GM21529 (cell line): ENCODE results near the gene DOCK6.

Experiments used
- ATAC-seq: cut with Tn5 transposase; IDR thresholded peaks from one replicate; pipeline ENCODE4 v1.9.1; 2021; ENCODE audit not compliant: unreplicated experiment

DOCK6 gene

DNA sequence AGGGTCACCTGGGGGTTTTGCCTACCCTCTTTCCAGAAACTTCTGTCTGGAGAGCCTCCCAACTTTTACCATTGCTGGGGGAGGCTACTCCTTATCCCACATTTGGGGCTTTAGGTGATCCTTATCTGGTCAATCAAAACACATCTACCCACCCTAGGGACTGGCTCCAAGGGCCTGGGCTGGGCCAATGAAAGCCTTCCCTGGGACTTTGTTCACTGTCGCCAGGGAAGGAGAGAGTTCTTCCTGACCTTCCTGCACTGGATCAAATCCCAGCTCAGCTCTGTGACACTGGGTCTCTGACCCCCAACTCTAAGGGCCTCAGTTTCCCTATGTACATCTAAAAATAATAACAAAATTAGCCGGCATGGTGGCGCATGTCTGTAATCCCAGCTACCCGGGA is 11.1 kb downstream of the DOCK6 start:
- no peak for ATAC-seq

DNA sequence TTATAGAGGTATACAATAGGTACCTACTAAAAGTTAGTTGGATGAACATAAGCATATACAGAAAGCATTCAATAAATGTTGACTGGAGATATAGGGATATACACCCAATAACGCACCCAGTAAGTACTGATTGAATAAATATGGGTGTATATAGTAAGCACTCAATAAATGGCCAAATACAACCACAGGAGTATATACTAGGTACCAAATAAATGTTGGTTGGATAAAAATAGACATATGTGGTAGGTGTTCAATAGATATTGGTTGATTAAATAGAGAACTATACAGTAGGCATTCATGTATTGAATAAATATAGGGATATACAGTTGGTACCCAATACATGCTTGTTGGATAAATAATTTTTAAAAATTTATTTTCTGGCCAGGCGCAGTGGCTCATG is 13.5 kb downstream of the DOCK6 start:
- ATAC-seq = no peak

DNA sequence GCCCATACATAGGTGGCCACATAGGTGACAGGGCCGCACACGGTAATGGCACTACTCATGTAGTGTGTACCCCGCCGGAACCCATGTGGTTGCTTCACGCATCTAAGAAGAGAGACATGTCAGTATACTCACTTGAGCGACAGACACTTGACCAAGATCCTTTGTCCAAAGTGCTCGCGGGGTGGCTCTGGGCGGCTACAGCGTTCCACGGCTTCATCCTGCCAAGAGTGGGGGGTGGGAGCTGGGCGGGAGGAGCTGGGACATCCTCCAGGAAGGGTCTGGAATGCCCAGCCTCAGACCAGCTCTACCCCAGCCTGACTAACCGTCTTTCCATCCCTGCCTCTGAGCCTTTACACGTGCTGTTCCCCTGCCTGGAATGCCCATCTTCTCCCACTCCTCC is 14.4 kb downstream of the DOCK6 start:
- no peak for ATAC-seq

- ATAC-seq = no peak
Observed at GRCh38 chr19:11247391-11247790, 14.9 kb downstream of the DOCK6 start.

DNA sequence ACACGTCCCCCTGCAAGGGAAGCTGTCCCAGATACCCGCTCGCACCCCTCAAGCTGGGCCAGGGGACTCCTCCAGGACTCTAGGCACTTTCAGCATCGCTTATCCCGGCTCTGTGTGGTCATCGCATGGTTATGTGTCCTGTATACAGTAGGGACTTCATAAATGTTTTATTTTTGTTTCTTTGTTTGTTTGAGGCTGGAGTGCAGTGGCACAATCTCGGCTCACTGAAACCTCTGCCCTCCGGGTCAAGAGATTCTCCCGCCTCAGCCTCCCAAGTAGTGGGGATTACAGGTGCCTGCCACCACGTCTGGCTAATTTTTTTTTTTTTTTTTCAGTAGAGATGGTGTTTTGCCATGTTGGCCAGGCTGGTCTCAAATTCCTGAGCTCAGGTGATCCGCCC is 15.4 kb downstream of the DOCK6 start:
- ATAC-seq = no peak

DNA sequence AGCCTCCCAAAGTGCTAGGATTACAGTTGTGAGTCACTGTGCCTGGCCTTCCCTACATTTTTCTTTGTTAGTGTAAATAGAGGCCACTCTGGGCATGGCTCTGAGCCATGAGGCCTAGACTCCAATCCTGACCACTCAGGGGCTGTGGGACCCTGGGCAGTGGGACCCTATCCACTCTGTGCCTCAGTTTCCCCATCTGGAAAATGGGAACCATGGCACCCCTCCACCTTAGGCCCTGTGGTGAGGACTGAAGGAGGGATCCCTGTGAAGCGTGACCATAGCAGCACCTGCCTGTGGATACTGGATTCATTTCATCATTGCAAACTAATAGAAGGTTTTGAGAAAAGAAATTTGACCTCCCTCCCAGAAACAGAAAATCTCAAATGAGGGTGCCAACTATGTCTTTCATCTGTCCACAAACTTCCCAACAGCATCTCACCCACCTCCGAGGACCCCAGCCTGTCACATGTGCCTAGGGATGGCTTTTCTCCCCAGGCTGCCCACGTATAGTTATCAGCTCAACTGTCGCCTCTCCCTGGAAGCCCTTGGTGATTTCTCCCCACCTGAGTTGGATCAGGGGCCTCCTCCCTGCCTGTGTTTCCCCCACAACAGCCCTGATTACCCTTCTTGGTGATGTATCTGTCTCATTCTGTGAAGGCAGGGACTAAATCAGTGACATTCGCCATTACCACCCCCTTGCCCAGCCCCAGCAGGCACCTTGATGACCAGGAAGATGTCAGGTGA is 17.3 kb downstream of the DOCK6 start:
- no peak for ATAC-seq

DNA sequence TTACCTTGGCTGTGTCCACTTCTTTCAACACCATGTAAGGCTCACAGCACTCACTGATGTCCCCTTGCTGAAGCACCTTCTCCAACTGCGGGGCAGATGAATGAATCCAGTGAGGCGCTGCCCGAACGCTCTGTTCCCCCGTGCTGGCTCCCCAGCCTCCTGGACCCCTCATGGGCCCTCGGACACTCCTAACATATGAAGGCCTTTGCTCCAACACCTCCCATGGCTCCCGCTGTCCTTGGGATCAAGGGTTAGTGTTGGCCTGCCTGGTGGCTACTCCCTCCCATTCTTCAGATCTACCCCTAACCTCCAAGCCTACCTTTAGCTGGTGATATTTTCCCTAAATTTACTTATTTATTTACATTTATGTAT is 18.5 kb downstream of the DOCK6 start:
- ATAC-seq = no peak

- ATAC-seq = peak; percentile 58
Observed at GRCh38 chr19:11242864-11243797, 19.2 kb downstream of the DOCK6 start.

GRCh38 chr19:11242025-11242424 is 20.3 kb downstream of the DOCK6 start:
- ATAC-seq = no peak

GRCh38 chr19:11240008-11240444 is 22.3 kb downstream of the DOCK6 start:
- no peak for ATAC-seq

- no peak for ATAC-seq
Observed at GRCh38 chr19:11239377-11240000, 22.8 kb downstream of the DOCK6 start, which contains the start of gene ANGPTL8. Gene ANGPTL8 (plus strand): TSS chr19:11239619. CDS start chr19:11239638, 19 bp downstream.

DNA sequence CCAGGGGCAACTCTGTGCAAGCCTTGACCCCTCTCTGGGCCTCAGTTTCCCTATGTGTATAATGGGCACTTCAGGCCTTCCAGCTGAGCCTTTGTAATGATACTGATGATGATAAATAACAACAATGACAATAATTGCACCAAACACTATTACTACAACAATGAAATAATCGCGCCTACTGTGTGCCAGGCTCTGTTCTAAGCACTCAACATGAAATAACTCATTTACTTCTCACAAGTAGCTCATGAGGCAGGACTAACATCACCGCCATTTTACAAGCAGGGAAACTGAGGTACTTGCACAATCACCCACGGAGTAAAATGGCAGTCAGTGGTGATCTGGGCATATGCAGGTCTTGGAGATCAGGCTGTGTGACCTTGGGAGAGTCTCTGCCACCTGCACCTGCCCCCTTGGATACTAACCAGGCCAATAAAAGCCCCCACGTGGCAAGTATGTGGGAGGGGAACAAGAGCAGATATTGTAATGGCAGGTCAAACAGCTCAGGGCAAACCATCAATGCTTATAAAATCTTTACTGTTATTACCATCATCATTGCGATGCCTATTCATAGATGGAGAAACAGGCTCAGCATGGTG is 23.4 kb downstream of the DOCK6 start:
- ATAC-seq = no peak

DNA sequence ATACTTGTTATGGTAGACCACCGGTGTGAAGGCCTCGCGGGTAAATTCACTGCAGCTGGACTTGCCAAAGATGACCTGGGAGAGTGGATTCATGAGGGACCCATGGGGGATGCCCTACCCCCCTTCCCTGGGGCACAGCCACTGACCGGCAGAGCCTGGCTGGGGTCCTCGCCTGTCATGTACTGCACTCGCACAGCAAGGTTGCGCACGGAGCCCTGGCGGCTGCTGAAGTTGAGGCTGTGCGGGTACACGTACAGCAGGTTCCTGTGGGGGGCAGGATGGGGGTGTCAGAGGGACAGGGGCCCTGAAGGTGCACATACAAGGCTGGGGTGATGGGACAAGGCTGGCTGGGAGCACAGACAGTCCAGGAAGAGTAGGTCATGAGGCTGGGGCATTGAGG is 24.3 kb downstream of the DOCK6 start:
- ATAC-seq = no peak

DNA sequence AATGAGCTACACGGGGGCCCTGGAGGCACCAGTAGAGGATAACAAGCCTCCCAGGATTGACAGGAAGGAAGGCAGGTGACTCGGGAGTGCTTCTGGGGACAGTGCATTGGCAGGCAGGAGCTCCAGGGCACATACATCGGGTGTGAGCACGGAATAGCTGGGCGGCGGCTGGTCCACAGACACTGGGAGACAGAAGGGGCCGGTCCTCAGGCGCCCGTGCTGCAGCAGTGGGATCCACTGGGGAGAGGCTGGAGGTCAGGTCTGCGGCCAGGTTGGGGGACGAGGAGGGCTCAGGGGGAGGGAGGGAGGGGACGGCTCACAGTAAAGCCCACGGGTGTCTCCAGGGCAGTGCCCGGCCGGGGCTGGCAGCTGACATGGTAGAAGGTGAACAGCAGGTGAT is 25.0 kb downstream of the DOCK6 start:
- no peak for ATAC-seq

GRCh38 chr19:11236324-11237301 is 25.7 kb downstream of the DOCK6 start:
- ATAC-seq = no peak

DNA sequence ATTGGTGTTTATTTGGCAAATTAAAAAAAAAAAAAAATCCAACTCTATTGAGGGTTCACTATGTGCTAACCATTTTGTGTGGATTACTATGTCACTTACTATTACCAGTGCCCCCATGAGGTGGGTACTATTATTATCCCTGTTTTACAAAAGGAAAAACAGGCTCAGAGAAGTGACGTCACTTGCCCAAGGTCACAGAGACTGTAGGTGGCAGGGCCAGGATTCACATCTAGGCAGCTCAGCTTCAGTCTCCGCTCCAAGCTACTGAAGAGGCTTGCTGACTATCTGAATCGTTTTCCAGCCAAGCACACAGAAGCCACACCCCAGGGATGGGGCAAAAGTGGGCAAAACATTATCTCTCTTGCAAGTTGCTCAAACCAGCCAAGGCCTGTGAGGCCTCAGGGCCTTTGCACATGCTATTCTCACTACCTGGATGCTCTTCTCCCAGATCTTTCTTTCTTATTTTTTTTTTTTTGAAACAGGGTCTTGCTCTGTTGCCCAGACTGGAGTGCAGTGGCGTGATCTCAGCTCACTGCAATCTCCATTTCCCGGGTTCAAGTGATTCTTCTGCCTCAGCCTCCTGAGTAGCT is 27.7 kb downstream of the DOCK6 start:
- no peak for ATAC-seq

GRCh38 chr19:11233073-11233472 is 29.3 kb downstream of the DOCK6 start:
- no peak for ATAC-seq

DNA sequence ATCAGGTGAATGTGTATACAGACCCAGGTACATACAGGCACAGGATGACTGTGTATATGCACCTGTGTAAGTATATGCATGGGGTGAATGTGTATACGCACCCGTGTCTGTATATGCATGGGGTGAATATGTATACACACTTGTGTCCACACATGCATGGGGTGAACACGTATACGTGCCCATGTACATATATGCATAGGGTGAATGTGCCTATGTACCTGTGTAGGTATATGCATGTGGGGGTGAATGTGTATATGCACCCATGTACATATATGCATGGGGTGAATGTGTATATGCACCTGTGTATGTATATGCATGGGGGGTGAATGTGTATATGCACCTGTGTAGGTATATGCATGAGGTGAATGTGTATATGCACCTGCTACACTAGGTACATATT is 29.8 kb downstream of the DOCK6 start:
- ATAC-seq = no peak

- ATAC-seq = no peak
Observed at GRCh38 chr19:11230621-11231386, 31.5 kb downstream of the DOCK6 start.
